ENCODE measurements around the gene NMNAT3. TPM values are rescaled to one million over a fixed set of nuclear protein-coding genes. Genes with fewer than 3 reads are reported as not detected.

NMNAT3 gene
- total RNA-seq, 1 experiment from 2014 or later: 1.3 TPM

DNA sequence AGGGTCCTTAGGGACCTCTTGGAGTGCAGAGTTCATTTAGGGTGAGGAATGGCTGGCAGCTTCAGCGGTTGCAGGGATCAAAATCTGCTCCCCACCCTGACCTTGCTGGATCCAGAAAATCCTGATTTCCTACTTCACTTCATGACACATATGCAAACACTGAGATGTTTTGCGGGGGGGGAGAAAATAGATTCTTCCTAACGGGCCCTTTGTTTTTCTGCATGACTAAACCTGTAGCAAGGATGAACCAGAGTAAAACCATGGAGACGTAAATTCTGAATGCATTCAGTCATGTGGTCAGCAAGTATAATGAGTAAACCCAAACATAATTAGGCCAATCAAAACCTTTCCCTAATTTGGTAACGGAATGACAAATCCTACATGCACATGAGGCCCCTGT, 118.2 kb downstream of the NMNAT3 start:
- no peak overlapping the region for H4K8ac ChIP-seq (replicated peaks; ENCODE audit: insufficient read length, low read depth, low read length)
- no peak overlapping the region for H3K56ac ChIP-seq (ENCODE audit: insufficient read length, low read depth, low read length)
- no peak overlapping the region for H4K5ac ChIP-seq (ENCODE audit: insufficient read length, low read depth, low read length)
- no peaks in the 10 kb centered on the region for H3K27me3 ChIP-seq (ENCODE audit: insufficient read depth, low read length)
- no peaks in the 10 kb centered on the region for H4K20me1 ChIP-seq (ENCODE audit: control insufficient read depth, insufficient read depth, insufficient read length)
- Mint-ChIP-seq H3K27me3 (ENCODE audit: low read depth) (no peaks in the 10 kb centered on the region), H3K27ac (no peak overlapping the region), H3K4me3 (no peak overlapping the region), H3K36me3 (ENCODE audit: insufficient read depth in 1 of 3, low read depth in 3 of 3) (no peaks in the 10 kb centered on the region), H3K9me3 (no peaks in the 10 kb centered on the region), H3K4me1 (peaks cover 10 to 19% of the 10 kb centered on the region in 2 experiments)
- no peaks in the 10 kb centered on the region for H3K23me2 ChIP-seq (ENCODE audit: insufficient read length, low read depth, low read length, poor library complexity, severe bottlenecking)
- TF ChIP-seq, protein P1, sequence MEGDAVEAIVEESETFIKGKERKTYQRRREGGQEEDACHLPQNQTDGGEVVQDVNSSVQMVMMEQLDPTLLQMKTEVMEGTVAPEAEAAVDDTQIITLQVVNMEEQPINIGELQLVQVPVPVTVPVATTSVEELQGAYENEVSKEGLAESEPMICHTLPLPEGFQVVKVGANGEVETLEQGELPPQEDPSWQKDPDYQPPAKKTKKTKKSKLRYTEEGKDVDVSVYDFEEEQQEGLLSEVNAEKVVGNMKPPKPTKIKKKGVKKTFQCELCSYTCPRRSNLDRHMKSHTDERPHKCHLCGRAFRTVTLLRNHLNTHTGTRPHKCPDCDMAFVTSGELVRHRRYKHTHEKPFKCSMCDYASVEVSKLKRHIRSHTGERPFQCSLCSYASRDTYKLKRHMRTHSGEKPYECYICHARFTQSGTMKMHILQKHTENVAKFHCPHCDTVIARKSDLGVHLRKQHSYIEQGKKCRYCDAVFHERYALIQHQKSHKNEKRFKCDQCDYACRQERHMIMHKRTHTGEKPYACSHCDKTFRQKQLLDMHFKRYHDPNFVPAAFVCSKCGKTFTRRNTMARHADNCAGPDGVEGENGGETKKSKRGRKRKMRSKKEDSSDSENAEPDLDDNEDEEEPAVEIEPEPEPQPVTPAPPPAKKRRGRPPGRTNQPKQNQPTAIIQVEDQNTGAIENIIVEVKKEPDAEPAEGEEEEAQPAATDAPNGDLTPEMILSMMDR (conservative IDR thresholded peaks at IDR 0.05): no peak
- H3K4me2 ChIP-seq (ENCODE audit: insufficient read depth, insufficient read length, low read length): no peak overlapping the region
- no peaks in the 10 kb centered on the region for H3K9me3 ChIP-seq (ENCODE audit: control insufficient read depth, low read depth, low read length)
- H3K18ac ChIP-seq (ENCODE audit: insufficient read length, low read depth, low read length): no peak overlapping the region
- H3K4ac ChIP-seq (ENCODE audit: low read depth, low read length): no peak overlapping the region
- H4K91ac ChIP-seq (ENCODE audit: insufficient read length, low read depth, low read length): no peak overlapping the region
- H3K4me1 ChIP-seq (ENCODE audit: insufficient read depth, low read length): no peaks in the 10 kb centered on the region; the same call in 1 of the 2 replicates
- WGBS (ENCODE audit: extremely low coverage, insufficient read length, low lambda C conversion rate): no CpG with 5 or more reads among the region's 5 CpGs
- no peak overlapping the region for H2AFZ ChIP-seq (ENCODE audit: low read length)
- no peak overlapping the region for H3K9ac ChIP-seq (ENCODE audit: extremely low read depth, insufficient read length, low read length)
- DNase-seq: no peak
- H3K79me1 ChIP-seq (ENCODE audit: insufficient read depth, low read depth, low read length, poor library complexity, severe bottlenecking): no peaks in the 10 kb centered on the region
- no peak overlapping the region for H3K27ac ChIP-seq (ENCODE audit: insufficient read length, low read depth, low read length)
- H2BK15ac ChIP-seq (ENCODE audit: low read depth, low read length): no peak overlapping the region
- no peak overlapping the region for H2AK5ac ChIP-seq (ENCODE audit: insufficient read length, low read length)
- no peaks in the 10 kb centered on the region for H3K79me2 ChIP-seq (ENCODE audit: insufficient read depth, low read length)
- H3K14ac ChIP-seq (ENCODE audit: insufficient read depth, low read length): no peak overlapping the region
- no peak overlapping the region for H3K23ac ChIP-seq (ENCODE audit: insufficient read length, low read depth, low read length)
- no peak overlapping the region for H3T11ph ChIP-seq (ENCODE audit: low read length)
- no peak overlapping the region for H2BK120ac ChIP-seq (ENCODE audit: low read depth, low read length, poor library complexity, severe bottlenecking)
- no peak overlapping the region for H2BK20ac ChIP-seq (ENCODE audit: low read depth, low read length, poor library complexity, severe bottlenecking)
- no peak overlapping the region for H2BK12ac ChIP-seq (ENCODE audit: insufficient read length, low read depth, low read length)
- H2BK5ac ChIP-seq (ENCODE audit: insufficient read length, low read length): no peak overlapping the region
